Liver (tissue), 9 donors: ENCODE data around the gene RAI14. TPM values are rescaled to one million over a fixed set of nuclear protein-coding genes. Genes with fewer than 3 reads are reported as not detected.

Experiments used
- DNase-seq: peaks from one replicate; pipeline ENCODE4 v3.0.0-alpha.2; 2017; ENCODE audit warnings: low spot score
- H3K27ac ChIP-seq, 2 donors: one replicate each; pipeline ENCODE4 v1.7.0; 2013; ENCODE audit warnings: inconsistent platforms in 2 of 2, low read length in 2 of 2, control low read depth in 1 of 2, low read depth in 1 of 2, mild to moderate bottlenecking in 1 of 2
- H3K27me3 ChIP-seq, 4 donors: one replicate each; pipeline versions ENCODE4 v1.6.1 to v1.7.0; 2013; ENCODE audit warnings: low read length in 3 of 4, inconsistent platforms in 1 of 4, mild to moderate bottlenecking in 1 of 4, moderate library complexity in 1 of 4; ENCODE audit not compliant: control insufficient read depth in 4 of 4, insufficient read depth in 4 of 4
- H3K36me3 ChIP-seq, 4 donors: one replicate each; pipeline versions ENCODE4 v1.6.1 to v1.7.0; 2013; ENCODE audit warnings: low read length in 3 of 4, mild to moderate bottlenecking in 3 of 4, low read depth in 1 of 4, moderate library complexity in 1 of 4; ENCODE audit not compliant: control insufficient read depth in 4 of 4, insufficient read depth in 3 of 4
- H3K4me1 ChIP-seq, 4 donors: one replicate each; pipeline versions ENCODE4 v1.6.1 to v1.7.0; 2013; ENCODE audit warnings: low read length in 3 of 4, mild to moderate bottlenecking in 3 of 4, moderate library complexity in 1 of 4; ENCODE audit not compliant: control insufficient read depth in 4 of 4, insufficient read depth in 4 of 4
- H3K4me3 ChIP-seq, 3 donors: one replicate each; pipeline versions ENCODE4 v1.6.1 to v1.7.0; 2013; ENCODE audit warnings: low read length in 3 of 3, control low read depth in 1 of 3, low read depth in 1 of 3, mild to moderate bottlenecking in 1 of 3
- H3K9ac ChIP-seq, 2 donors: one replicate each; pipeline ENCODE4 v1.7.0; 2013; ENCODE audit warnings: low read length in 2 of 2, mild to moderate bottlenecking in 2 of 2, moderate library complexity in 2 of 2, control low read depth in 1 of 2, low read depth in 1 of 2
- H3K9me3 ChIP-seq, 4 donors: one replicate each; pipeline versions ENCODE4 v1.6.1 to v1.7.0; 2013; ENCODE audit warnings: low read length in 3 of 4; ENCODE audit not compliant: control insufficient read depth in 4 of 4
- EGR1 ChIP-seq, 2 donors: IDR thresholded peaks; 2 replicates each; pipeline ENCODE4 v1.6.1; 2016 to 2018; ENCODE audit warnings: antibody characterized with exemption in 2 of 2, low read depth in 2 of 2
- FOXA1 ChIP-seq: IDR thresholded peaks from 2 replicates; pipeline ENCODE4 v1.6.1; 2016; ENCODE audit warnings: antibody characterized with exemption
- FOXA2 ChIP-seq: IDR thresholded peaks from 2 replicates; pipeline ENCODE4 v1.6.1; 2016; ENCODE audit warnings: antibody characterized with exemption
- GABPA ChIP-seq, 2 donors: IDR thresholded peaks in 1 of 2; conservative IDR thresholded peaks in 1 of 2; 2 replicates each; pipeline ENCODE4 v1.6.1; 2016; ENCODE audit warnings: antibody characterized with exemption in 2 of 2, mild to moderate bottlenecking in 1 of 2, moderate library complexity in 1 of 2
- HNF4A ChIP-seq, 2 donors: conservative IDR thresholded peaks; 2 replicates each; pipeline ENCODE4 v1.6.1; 2016; ENCODE audit warnings: antibody characterized with exemption in 2 of 2, mild to moderate bottlenecking in 2 of 2
- HNF4G ChIP-seq: IDR thresholded peaks from 2 replicates; pipeline ENCODE4 v1.6.1; 2016; ENCODE audit warnings: antibody characterized with exemption
- JUND ChIP-seq, 2 donors: IDR thresholded peaks; 2 replicates each; pipeline ENCODE4 v1.6.1; 2016; ENCODE audit warnings: antibody characterized with exemption in 2 of 2
- NR2F2 ChIP-seq: IDR thresholded peaks from 2 replicates; pipeline ENCODE4 v1.6.1; 2016; ENCODE audit warnings: antibody characterized with exemption
- RAD21 ChIP-seq, 2 donors: IDR thresholded peaks; 2 replicates each; pipeline ENCODE4 v1.6.1; 2016; ENCODE audit warnings: antibody characterized with exemption in 2 of 2, mild to moderate bottlenecking in 2 of 2
- RXRA ChIP-seq, 2 donors: IDR thresholded peaks; 2 replicates each; pipeline ENCODE4 v1.6.1; 2017 to 2018; ENCODE audit warnings: antibody characterized with exemption in 2 of 2, mild to moderate bottlenecking in 1 of 2
- SP1 ChIP-seq: IDR thresholded peaks from 2 replicates; pipeline ENCODE4 v1.6.1; 2018; ENCODE audit warnings: antibody characterized with exemption, mild to moderate bottlenecking
- TAF1 ChIP-seq: conservative IDR thresholded peaks from 2 replicates; pipeline ENCODE4 v1.6.1; 2016; ENCODE audit warnings: antibody characterized with exemption, mild to moderate bottlenecking
- YY1 ChIP-seq: IDR thresholded peaks from 2 replicates; pipeline ENCODE4 v1.6.1; 2016; ENCODE audit warnings: antibody characterized with exemption, mild to moderate bottlenecking
- polyA plus RNA-seq, 2 donors: library from polyadenylated mRNA; stranded (reverse) in 1 of 2; unstranded in 1 of 2; fragments of 200-250 nt in 1 of 2; fragments of >200 nt in 1 of 2; fragmentation: Nextera tagmentation in 1 of 2; extraction: Ambion mirVana in 1 of 2; gene quantifications; one replicate each; pipeline versions ENCODE4 v1.2.1 to v1.2.3, GENCODE V29; 2013 to 2015
- total RNA-seq, 2 donors: library from RNA; depleted of rRNA; stranded (reverse); fragments of >200 nt; gene quantifications; one replicate each; pipeline ENCODE4 v1.2.3, GENCODE V29; 2014
- TF ChIP-seq, protein P1 (sequence below): IDR thresholded peaks from 2 replicates; pipeline ENCODE4 v1.6.1; 2016; ENCODE audit warnings: antibody characterized with exemption
- TF ChIP-seq, protein P2 (sequence below): fragments of 150-350 bp; IDR thresholded peaks from 2 replicates; pipeline ENCODE4 v1.5.1; 2017; ENCODE audit warnings: improper control_type of control experiment, low read depth, low read length; ENCODE audit not compliant: missing input control
- TF ChIP-seq, protein P3 (sequence below): IDR thresholded peaks from 2 replicates; pipeline ENCODE4 v1.6.1; 2016; ENCODE audit warnings: antibody characterized with exemption, mild to moderate bottlenecking
- TF ChIP-seq, protein P4 (sequence below): IDR thresholded peaks from 2 replicates; pipeline ENCODE4 v1.6.1; 2016; ENCODE audit warnings: antibody characterized with exemption
- TF ChIP-seq, protein P5 (sequence below): IDR thresholded peaks from 2 replicates; pipeline ENCODE4 v1.6.1; 2016; ENCODE audit warnings: antibody characterized with exemption
- donor health status: healthy.
- donor health status: healthy.
- donor health status: healthy.
- donor health status: healthy.
- donor health status: healthy.

RAI14 gene
- total and polyA plus RNA-seq, 4 donors = 7.8 to 21.4 (median 11.4) TPM

DNA sequence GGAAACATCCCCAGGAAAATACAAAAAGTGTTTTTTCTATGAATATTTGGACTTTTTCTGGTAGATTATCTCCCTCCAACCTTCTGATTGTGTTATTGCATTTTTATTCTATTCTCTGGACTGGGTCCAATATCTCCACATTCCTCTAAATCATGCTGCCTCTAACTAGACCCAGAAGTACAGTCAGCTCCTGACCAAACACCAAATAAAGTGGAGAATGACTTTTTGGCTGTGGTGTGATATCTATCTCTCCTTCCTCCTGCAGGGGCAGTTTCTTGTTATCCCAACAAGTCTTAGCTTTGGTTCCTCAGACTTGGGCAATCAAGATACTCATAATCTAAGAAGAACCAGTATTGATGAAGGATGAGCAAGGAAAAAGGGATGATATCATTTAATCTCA lies 3.2 kb upstream of the RAI14 start:
- H3K9me3 ChIP-seq = no peaks in the 10 kb centered on the region
- H3K9ac ChIP-seq = no peak overlapping the region
- no peaks in the 10 kb centered on the region for H3K27me3 ChIP-seq
- H3K4me3 ChIP-seq = no peak overlapping the region
- DNase-seq = no peak
- no peak for TF ChIP-seq NR2F2
- TF ChIP-seq RXRA (IDR thresholded peaks at IDR 0.05) = no peak
- TF ChIP-seq SP1 = no peak
- TF ChIP-seq FOXA1 = no peak
- no peak for TF ChIP-seq HNF4A (conservative IDR thresholded peaks at IDR 0.05)
- peaks cover 5 to 16% (median 9%) of the 10 kb centered on the region in 4 donors for H3K4me1 ChIP-seq
- H3K27ac ChIP-seq = no peak overlapping the region
- H3K36me3 ChIP-seq = no peaks in the 10 kb centered on the region

DNA sequence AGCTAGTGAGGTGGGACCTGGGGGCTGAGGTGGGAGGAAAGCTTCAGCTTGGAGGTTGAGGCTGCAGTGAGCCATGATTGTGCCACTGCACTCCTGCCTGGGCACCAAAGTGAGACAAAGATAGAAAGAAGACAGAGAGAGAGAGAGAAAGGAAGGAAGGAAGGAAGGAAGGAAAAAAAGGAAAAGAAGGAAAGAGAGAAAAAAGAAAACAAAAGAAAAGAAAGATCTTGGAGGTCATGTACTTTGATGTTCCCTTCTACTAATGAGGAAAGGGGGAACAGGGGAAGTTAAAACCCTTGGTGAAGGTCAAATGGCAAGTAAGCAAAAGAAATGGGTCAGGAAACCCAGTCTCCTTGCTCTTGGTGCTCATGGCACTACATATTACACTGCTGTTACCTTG lies 2.4 kb upstream of the RAI14 start:
- no peaks in the 10 kb centered on the region for H3K9me3 ChIP-seq
- no peak overlapping the region for H3K9ac ChIP-seq
- no peaks in the 10 kb centered on the region for H3K36me3 ChIP-seq
- no peak overlapping the region for H3K27ac ChIP-seq
- no peaks in the 10 kb centered on the region for H3K27me3 ChIP-seq
- no peak overlapping the region for H3K4me3 ChIP-seq
- TF ChIP-seq FOXA1 (no peak), RXRA (IDR thresholded peaks at IDR 0.05) (no peak), HNF4A (conservative IDR thresholded peaks at IDR 0.05) (no peak), RAD21 (IDR thresholded peaks at IDR 0.05) (no peak), NR2F2 (no peak), YY1 (no peak), EGR1 (IDR thresholded peaks at IDR 0.05; ENCODE audit: low read depth in 2 of 2) (no peak), HNF4G (no peak), SP1 (no peak), TAF1 (no peak), FOXA2 (no peak), JUND (IDR thresholded peaks at IDR 0.05) (no peak), GABPA (IDR thresholded peaks at IDR 0.05 in 1 of 2, conservative IDR thresholded peaks at IDR 0.05 in 1 of 2) (no peak)
- TF ChIP-seq, protein P1, sequence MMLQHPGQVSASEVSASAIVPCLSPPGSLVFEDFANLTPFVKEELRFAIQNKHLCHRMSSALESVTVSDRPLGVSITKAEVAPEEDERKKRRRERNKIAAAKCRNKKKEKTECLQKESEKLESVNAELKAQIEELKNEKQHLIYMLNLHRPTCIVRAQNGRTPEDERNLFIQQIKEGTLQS = no peak
- TF ChIP-seq, protein P2, sequence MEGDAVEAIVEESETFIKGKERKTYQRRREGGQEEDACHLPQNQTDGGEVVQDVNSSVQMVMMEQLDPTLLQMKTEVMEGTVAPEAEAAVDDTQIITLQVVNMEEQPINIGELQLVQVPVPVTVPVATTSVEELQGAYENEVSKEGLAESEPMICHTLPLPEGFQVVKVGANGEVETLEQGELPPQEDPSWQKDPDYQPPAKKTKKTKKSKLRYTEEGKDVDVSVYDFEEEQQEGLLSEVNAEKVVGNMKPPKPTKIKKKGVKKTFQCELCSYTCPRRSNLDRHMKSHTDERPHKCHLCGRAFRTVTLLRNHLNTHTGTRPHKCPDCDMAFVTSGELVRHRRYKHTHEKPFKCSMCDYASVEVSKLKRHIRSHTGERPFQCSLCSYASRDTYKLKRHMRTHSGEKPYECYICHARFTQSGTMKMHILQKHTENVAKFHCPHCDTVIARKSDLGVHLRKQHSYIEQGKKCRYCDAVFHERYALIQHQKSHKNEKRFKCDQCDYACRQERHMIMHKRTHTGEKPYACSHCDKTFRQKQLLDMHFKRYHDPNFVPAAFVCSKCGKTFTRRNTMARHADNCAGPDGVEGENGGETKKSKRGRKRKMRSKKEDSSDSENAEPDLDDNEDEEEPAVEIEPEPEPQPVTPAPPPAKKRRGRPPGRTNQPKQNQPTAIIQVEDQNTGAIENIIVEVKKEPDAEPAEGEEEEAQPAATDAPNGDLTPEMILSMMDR = no peak
- TF ChIP-seq, protein P3, sequence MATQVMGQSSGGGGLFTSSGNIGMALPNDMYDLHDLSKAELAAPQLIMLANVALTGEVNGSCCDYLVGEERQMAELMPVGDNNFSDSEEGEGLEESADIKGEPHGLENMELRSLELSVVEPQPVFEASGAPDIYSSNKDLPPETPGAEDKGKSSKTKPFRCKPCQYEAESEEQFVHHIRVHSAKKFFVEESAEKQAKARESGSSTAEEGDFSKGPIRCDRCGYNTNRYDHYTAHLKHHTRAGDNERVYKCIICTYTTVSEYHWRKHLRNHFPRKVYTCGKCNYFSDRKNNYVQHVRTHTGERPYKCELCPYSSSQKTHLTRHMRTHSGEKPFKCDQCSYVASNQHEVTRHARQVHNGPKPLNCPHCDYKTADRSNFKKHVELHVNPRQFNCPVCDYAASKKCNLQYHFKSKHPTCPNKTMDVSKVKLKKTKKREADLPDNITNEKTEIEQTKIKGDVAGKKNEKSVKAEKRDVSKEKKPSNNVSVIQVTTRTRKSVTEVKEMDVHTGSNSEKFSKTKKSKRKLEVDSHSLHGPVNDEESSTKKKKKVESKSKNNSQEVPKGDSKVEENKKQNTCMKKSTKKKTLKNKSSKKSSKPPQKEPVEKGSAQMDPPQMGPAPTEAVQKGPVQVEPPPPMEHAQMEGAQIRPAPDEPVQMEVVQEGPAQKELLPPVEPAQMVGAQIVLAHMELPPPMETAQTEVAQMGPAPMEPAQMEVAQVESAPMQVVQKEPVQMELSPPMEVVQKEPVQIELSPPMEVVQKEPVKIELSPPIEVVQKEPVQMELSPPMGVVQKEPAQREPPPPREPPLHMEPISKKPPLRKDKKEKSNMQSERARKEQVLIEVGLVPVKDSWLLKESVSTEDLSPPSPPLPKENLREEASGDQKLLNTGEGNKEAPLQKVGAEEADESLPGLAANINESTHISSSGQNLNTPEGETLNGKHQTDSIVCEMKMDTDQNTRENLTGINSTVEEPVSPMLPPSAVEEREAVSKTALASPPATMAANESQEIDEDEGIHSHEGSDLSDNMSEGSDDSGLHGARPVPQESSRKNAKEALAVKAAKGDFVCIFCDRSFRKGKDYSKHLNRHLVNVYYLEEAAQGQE = no peak
- TF ChIP-seq, protein P4, sequence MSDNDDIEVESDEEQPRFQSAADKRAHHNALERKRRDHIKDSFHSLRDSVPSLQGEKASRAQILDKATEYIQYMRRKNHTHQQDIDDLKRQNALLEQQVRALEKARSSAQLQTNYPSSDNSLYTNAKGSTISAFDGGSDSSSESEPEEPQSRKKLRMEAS = no peak
- TF ChIP-seq, protein P5, sequence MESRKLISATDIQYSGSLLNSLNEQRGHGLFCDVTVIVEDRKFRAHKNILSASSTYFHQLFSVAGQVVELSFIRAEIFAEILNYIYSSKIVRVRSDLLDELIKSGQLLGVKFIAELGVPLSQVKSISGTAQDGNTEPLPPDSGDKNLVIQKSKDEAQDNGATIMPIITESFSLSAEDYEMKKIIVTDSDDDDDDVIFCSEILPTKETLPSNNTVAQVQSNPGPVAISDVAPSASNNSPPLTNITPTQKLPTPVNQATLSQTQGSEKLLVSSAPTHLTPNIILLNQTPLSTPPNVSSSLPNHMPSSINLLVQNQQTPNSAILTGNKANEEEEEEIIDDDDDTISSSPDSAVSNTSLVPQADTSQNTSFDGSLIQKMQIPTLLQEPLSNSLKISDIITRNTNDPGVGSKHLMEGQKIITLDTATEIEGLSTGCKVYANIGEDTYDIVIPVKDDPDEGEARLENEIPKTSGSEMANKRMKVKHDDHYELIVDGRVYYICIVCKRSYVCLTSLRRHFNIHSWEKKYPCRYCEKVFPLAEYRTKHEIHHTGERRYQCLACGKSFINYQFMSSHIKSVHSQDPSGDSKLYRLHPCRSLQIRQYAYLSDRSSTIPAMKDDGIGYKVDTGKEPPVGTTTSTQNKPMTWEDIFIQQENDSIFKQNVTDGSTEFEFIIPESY = no peak
- no peak for DNase-seq
- peaks cover 5 to 16% (median 9%) of the 10 kb centered on the region in 4 donors for H3K4me1 ChIP-seq
